ENCODE results near the gene BLNK.
A peak's percentile ranks its signal among the peaks of the same experiment; 100 is the strongest.

The BLNK gene

DNA sequence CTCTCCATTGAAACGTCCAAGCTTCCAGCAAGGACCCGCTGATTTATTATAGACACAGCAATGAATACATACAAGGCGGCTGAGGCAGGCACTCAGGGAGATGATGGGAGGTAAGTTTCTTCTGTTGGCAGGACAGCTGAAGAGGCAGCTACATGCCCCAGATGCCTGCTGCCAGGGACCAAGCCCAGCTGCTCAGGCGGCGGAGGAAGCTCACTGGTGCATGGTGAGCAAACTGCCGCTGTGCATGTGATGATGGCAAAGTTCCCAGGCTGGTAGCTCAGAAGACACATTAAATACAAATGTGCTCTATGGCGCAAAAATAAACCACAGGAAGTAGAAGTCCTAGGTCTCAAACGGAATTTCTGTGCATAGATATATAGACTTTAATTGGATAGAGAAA is 35.1 kb upstream of the BLNK start:
- peak; percentile 89 for FAIRE-seq
- DNase-seq (ENCODE audit: insufficient read length, low spot score) = no peak
- no peak for TF ChIP-seq POU2F2 (IDR thresholded peaks at IDR 0.05; ENCODE audit: low read depth, low read length)
- no peak for TF ChIP-seq POLR2AphosphoS5 (IDR thresholded peaks at IDR 0.05; ENCODE audit: low read depth, low read length)
- no peak for TF ChIP-seq POLR2A (IDR thresholded peaks at IDR 0.05; ENCODE audit: low read depth, low read length)
- no peak for TF ChIP-seq SPI1 (IDR thresholded peaks at IDR 0.05; ENCODE audit: low read depth, low read length)
- no peak for TF ChIP-seq PAX5 (IDR thresholded peaks at IDR 0.05; ENCODE audit: insufficient read depth, low read length, severe bottlenecking)
- no peak for TF ChIP-seq TAF1 (IDR thresholded peaks at IDR 0.05; ENCODE audit: low read depth, low read length)

DNA sequence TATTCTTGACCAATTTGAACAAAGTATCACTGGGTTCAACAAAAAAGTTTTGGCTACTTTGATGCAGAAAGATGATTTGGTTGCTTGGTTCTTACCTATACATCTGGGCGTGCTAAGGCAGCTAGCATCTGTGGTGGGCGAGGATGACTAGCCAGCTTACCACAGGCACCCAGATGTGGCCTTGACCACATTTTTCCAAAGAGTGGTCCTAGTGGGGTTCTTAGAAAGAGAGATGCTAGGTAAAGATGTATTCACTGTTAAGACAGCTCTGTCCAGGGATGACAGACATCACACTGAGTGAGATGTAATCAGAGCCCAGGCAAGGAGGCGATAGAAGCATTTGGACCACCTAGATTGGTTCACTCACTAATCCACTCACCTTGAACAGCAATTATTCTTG is 33.6 kb upstream of the BLNK start:
- DNase-seq (ENCODE audit: insufficient read length, low spot score) (no peak), FAIRE-seq (peak; percentile 20)
- TF ChIP-seq TAF1 (IDR thresholded peaks at IDR 0.05; ENCODE audit: low read depth, low read length) = no peak
- no peak for TF ChIP-seq PAX5 (IDR thresholded peaks at IDR 0.05; ENCODE audit: insufficient read depth, low read length, severe bottlenecking)
- TF ChIP-seq POLR2AphosphoS5 (IDR thresholded peaks at IDR 0.05; ENCODE audit: low read depth, low read length) = no peak
- TF ChIP-seq SPI1 (IDR thresholded peaks at IDR 0.05; ENCODE audit: low read depth, low read length) = no peak
- TF ChIP-seq POLR2A (IDR thresholded peaks at IDR 0.05; ENCODE audit: low read depth, low read length) = no peak
- TF ChIP-seq POU2F2 (IDR thresholded peaks at IDR 0.05; ENCODE audit: low read depth, low read length) = no peak

- no peak for DNase-seq (ENCODE audit: insufficient read length, low spot score)
- TF ChIP-seq POU2F2 (IDR thresholded peaks at IDR 0.05; ENCODE audit: low read depth, low read length) = no peak
- no peak for TF ChIP-seq PAX5 (IDR thresholded peaks at IDR 0.05; ENCODE audit: insufficient read depth, low read length, severe bottlenecking)
- no peak for TF ChIP-seq TAF1 (IDR thresholded peaks at IDR 0.05; ENCODE audit: low read depth, low read length)
- no peak for TF ChIP-seq POLR2AphosphoS5 (IDR thresholded peaks at IDR 0.05; ENCODE audit: low read depth, low read length)
- no peak for TF ChIP-seq SPI1 (IDR thresholded peaks at IDR 0.05; ENCODE audit: low read depth, low read length)
- no peak for TF ChIP-seq POLR2A (IDR thresholded peaks at IDR 0.05; ENCODE audit: low read depth, low read length)
- FAIRE-seq = no peak
Observed at GRCh38 chr10:96304230-96304629, 32.9 kb upstream of the BLNK start, which contains the start of gene DNTT. Gene DNTT (plus strand): TSS chr10:96304434. CDS start chr10:96304498, 64 bp downstream.

DNA sequence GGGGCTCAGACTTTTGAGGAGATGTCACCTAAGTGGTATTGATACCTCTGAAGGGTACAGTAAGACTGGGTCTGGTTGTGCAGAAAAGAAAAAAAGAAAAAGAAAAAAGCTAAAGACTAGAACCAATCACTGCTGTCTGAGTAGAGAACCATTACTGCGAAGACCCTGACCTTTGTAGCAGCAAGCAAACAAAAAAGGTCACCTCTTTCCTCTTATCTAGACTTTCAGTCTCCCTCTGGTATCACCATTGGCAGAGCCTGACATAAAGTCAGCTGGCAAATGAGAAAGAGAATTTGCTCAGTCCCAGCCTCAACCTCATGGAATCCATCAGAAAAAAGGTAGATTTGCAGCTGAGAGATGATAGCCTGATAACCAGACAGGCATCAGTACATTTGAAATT is 30.2 kb upstream of the BLNK start:
- FAIRE-seq (no peak), DNase-seq (ENCODE audit: insufficient read length, low spot score) (no peak)
- TF ChIP-seq SPI1 (IDR thresholded peaks at IDR 0.05; ENCODE audit: low read depth, low read length) (no peak), TAF1 (IDR thresholded peaks at IDR 0.05; ENCODE audit: low read depth, low read length) (no peak), POLR2AphosphoS5 (IDR thresholded peaks at IDR 0.05; ENCODE audit: low read depth, low read length) (no peak)

GRCh38 chr10:96299383-96299782 is 28.0 kb upstream of the BLNK start:
- no peak for TF ChIP-seq POLR2A (IDR thresholded peaks at IDR 0.05; ENCODE audit: low read depth, low read length)
- no peak for TF ChIP-seq SPI1 (IDR thresholded peaks at IDR 0.05; ENCODE audit: low read depth, low read length)
- no peak for TF ChIP-seq POLR2AphosphoS5 (IDR thresholded peaks at IDR 0.05; ENCODE audit: low read depth, low read length)
- no peak for TF ChIP-seq POU2F2 (IDR thresholded peaks at IDR 0.05; ENCODE audit: low read depth, low read length)
- no peak for TF ChIP-seq PAX5 (IDR thresholded peaks at IDR 0.05; ENCODE audit: insufficient read depth, low read length, severe bottlenecking)
- no peak for TF ChIP-seq TAF1 (IDR thresholded peaks at IDR 0.05; ENCODE audit: low read depth, low read length)
- FAIRE-seq (peak; percentile 71), DNase-seq (ENCODE audit: insufficient read length, low spot score) (no peak)

- TF ChIP-seq TAF1 (IDR thresholded peaks at IDR 0.05; ENCODE audit: low read depth, low read length) (no peak), POU2F2 (IDR thresholded peaks at IDR 0.05; ENCODE audit: low read depth, low read length) (no peak), POLR2A (IDR thresholded peaks at IDR 0.05; ENCODE audit: low read depth, low read length) (no peak), SPI1 (IDR thresholded peaks at IDR 0.05; ENCODE audit: low read depth, low read length) (no peak), POLR2AphosphoS5 (IDR thresholded peaks at IDR 0.05; ENCODE audit: low read depth, low read length) (no peak), PAX5 (IDR thresholded peaks at IDR 0.05; ENCODE audit: insufficient read depth, low read length, severe bottlenecking) (no peak)
- no peak for FAIRE-seq
- no peak for DNase-seq (ENCODE audit: insufficient read length, low spot score)
Observed at GRCh38 chr10:96298362-96298761, 27.0 kb upstream of the BLNK start.

DNA sequence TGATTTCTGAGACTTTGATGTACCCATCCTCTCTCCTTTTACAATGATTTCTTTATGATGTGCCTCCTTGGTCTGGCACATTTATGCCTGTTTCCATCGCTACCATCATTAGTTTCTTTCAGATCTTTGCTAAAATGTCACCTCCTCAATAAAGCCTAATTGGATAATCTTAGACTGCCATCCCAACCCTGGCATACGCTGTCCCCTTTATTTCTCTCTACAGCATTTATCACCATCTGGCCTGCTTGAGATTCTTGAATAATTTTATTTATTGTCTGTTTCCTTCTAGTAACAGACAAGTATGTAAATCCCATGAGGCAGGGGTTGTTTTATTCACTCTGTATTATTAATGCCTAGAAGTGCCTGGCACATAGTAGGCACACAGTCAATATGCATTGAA is 26.1 kb upstream of the BLNK start:
- DNase-seq (ENCODE audit: insufficient read length, low spot score) (no peak), FAIRE-seq (no peak)
- TF ChIP-seq SPI1 (IDR thresholded peaks at IDR 0.05; ENCODE audit: low read depth, low read length) (no peak), POU2F2 (IDR thresholded peaks at IDR 0.05; ENCODE audit: low read depth, low read length) (no peak), POLR2AphosphoS5 (IDR thresholded peaks at IDR 0.05; ENCODE audit: low read depth, low read length) (no peak)

DNA sequence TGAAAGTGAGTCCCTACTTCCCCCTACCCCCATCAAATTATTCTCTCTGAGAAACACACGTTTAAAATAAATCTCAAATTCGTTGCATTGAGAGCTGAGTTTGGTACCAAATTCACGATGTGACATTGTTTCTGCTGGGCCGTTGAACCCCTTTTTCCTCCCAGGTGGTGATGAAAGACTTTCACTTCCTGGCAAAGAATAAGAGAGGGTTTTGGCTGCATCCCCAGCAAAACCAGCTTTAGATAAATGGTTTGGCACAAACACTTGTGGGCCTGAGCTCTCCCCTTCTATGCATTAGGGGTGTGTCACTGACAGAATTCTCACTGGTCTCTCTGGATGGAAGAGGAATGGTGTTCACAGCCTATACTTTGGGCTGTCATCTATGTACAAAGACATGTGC is 24.1 kb upstream of the BLNK start:
- no peak for DNase-seq (ENCODE audit: insufficient read length, low spot score)
- peak; percentile 16 for FAIRE-seq
- TF ChIP-seq POU2F2 (IDR thresholded peaks at IDR 0.05; ENCODE audit: low read depth, low read length) (no peak), TAF1 (IDR thresholded peaks at IDR 0.05; ENCODE audit: low read depth, low read length) (no peak), PAX5 (IDR thresholded peaks at IDR 0.05; ENCODE audit: insufficient read depth, low read length, severe bottlenecking) (no peak), POLR2A (IDR thresholded peaks at IDR 0.05; ENCODE audit: low read depth, low read length) (no peak), POLR2AphosphoS5 (IDR thresholded peaks at IDR 0.05; ENCODE audit: low read depth, low read length) (no peak), SPI1 (IDR thresholded peaks at IDR 0.05; ENCODE audit: low read depth, low read length) (peak; percentile 45; the same call in 1 of the 2 replicates)

DNA sequence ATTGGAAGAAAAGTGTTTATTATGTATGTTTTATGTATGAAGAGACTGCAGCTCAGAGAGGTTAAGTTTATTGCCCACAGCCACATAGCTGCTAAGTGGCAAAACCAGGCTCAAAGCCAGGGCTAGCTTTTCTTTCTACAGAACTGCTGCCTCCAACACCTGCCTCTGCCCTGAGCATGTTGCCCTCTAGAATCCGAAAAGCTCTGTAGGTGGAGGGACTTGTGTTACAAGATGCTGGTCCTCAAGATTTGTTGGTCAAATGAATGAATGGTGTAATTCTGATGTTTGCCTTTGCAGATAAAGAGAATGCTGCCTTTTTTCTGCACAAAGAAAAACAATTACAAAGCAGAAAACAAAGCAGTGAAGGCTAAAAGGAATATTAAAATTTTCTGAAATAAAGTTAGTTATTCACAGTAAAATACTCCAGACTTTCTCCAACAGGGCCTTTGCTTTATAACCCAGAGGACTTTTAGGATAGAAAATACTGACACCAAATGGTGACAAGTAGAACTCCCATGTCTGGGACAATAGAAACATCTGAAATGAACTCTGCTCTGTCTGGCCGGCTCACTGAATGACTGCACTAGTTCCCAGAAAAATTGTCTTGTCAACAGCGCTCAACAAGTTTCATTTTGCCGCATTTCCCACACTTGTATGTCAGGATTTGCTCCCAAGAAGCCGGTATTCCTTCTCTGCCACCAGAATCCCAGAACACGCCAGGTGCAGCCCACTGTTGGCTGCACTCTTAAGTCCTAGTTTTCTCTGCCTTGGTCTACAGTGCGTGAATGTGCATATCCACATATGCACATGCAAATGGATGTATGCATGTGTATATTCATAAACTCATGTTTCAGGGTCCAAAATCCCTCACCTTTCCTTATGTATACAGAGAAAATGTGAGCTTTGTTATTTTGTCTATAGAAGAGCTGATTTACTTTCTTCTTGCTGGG is 21.9 kb upstream of the BLNK start:
- FAIRE-seq = peak; percentile 90
- TF ChIP-seq TAF1 (IDR thresholded peaks at IDR 0.05; ENCODE audit: low read depth, low read length) (no peak), POLR2AphosphoS5 (IDR thresholded peaks at IDR 0.05; ENCODE audit: low read depth, low read length) (no peak), POU2F2 (IDR thresholded peaks at IDR 0.05; ENCODE audit: low read depth, low read length) (no peak), SPI1 (IDR thresholded peaks at IDR 0.05; ENCODE audit: low read depth, low read length) (no peak), PAX5 (IDR thresholded peaks at IDR 0.05; ENCODE audit: insufficient read depth, low read length, severe bottlenecking) (no peak), POLR2A (IDR thresholded peaks at IDR 0.05; ENCODE audit: low read depth, low read length) (no peak)
- no peak for DNase-seq (ENCODE audit: insufficient read length, low spot score)

All from GM12891 (cell line).